GM10248 (cell line): ENCODE results near the gene ZDHHC3.

Experiments
- CTCF ChIA-PET: fragments of 300-600 bp; sonication (Branson Sonifier 250); formaldehyde crosslinking; extraction: SDS; loops from one replicate; lab custom pipeline; 2021; ENCODE audit warnings: antibody characterized with exemption; lab: Yijun Ruan, JAX
- POLR2A ChIA-PET: fragments of 350-650 bp; sonication (Branson Sonifier 250); formaldehyde crosslinking; extraction: SDS; loops from one replicate; lab custom pipeline; 2020; ENCODE audit warnings: antibody characterized with exemption; lab: Yijun Ruan, JAX
- DNase-seq: peaks from one replicate; pipeline ENCODE4 v3.0.0; 2012; ENCODE audit errors: extremely low spot score
- CTCF ChIP-seq: IDR thresholded peaks from 2 replicates; pipeline ENCODE4 v1.5.1; 2012; ENCODE audit warnings: mild to moderate bottlenecking, low read depth; ENCODE audit errors: extremely low read depth, missing control alignments, control extremely low read depth

ZDHHC3 gene

DNA sequence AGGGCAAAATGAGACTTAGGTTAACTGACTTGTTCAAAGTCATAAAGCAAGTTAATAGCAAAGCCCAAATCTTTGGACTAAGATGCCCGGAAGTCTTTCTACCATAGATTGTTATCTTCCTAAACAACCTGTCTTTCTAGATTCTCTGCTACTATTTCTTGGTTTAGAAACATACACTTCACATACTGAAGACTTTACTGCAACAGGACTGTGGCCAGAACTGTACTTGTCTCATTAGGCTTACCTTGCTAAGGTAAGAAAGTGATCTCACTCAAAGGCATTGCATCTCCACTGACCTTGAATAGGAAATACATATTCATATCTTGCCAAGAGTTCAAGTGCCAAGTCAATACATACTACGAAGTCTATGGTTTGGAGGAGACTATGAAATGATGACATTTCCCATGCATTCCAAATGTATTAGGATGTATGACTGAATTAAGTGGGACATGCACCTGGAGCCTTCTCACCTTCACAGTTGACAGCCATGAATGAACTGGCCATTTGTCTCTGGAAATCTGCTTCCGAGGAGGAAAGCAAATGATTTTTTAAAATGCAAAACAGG is 5.0 kb downstream of the ZDHHC3 start:
- no peak for DNase-seq
- POLR2A ChIA-PET: no interaction called here
- no peak for TF ChIP-seq CTCF
- CTCF ChIA-PET: no interaction called here

DNA sequence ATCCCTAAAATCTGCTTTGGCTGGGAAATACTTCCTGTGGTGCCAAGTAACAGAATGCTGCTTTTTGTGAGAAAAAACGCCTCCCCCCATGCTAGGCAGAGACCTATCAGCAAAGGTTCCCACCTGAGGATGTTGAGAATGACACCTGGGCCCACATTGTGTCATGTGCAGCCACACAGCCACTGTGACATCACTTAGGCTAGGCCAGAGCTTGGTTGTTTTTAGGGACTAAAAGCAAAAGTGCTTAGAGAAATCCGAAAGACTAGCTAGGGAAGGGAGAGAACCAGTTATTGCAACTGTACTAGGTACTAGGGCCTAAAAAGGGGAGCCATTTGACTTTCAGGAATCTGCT is 6.2 kb downstream of the ZDHHC3 start:
- no peak for TF ChIP-seq CTCF
- ChIA-PET POLR2A (no interaction called here), CTCF (no interaction called here)
- DNase-seq: no peak

GRCh38 chr3:44969154-44969827 is 6.7 kb downstream of the ZDHHC3 start:
- no peak for TF ChIP-seq CTCF
- DNase-seq: no peak
- CTCF ChIA-PET: no interaction called here
- POLR2A ChIA-PET: no interaction called here

- TF ChIP-seq CTCF: no peak
- ChIA-PET CTCF (no interaction called here), POLR2A (interaction anchor here (0.6 kb wide), 1 partner anchor 627 kb away, joined by 5 read pairs; no protein-coding TSS in a partner anchor)
- no peak for DNase-seq
These were observed 7.5 kb downstream of the ZDHHC3 start for GRCh38 chr3:44968447-44968858.

GRCh38 chr3:44966795-44967278 is 9.1 kb downstream of the ZDHHC3 start:
- DNase-seq: no peak
- TF ChIP-seq CTCF: no peak
- CTCF ChIA-PET: interaction anchor here (1.0 to 1.4 kb wide), 5 partner anchors 10 to 74 kb away, joined by 3 to 4 read pairs (median 3); no protein-coding TSS in a partner anchor
- POLR2A ChIA-PET: no interaction called here

DNA sequence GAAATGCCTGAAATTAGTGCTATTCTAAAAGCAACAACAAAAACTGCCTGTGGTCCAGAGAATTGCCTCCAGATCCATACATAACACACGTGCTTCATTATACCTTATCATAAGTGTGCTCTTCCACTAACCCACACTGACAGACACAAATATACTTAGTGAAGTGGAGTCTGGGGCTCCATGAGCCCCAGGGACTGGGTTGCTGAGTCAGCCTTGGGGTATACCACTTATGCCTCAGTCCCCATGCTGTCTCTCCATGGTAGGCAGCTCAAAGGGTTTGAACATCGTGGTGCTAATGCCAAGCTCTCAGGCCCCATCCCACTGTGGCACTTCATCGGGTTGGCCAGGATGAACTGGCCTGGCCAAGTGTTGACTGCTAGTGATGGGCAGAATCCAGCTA is 10.8 kb downstream of the ZDHHC3 start:
- TF ChIP-seq CTCF: no peak
- ChIA-PET CTCF (no interaction called here), POLR2A (no interaction called here)
- DNase-seq: no peak
